Measurements from ENCODE around the gene ITGB4.

Gene ITGB4

DNA sequence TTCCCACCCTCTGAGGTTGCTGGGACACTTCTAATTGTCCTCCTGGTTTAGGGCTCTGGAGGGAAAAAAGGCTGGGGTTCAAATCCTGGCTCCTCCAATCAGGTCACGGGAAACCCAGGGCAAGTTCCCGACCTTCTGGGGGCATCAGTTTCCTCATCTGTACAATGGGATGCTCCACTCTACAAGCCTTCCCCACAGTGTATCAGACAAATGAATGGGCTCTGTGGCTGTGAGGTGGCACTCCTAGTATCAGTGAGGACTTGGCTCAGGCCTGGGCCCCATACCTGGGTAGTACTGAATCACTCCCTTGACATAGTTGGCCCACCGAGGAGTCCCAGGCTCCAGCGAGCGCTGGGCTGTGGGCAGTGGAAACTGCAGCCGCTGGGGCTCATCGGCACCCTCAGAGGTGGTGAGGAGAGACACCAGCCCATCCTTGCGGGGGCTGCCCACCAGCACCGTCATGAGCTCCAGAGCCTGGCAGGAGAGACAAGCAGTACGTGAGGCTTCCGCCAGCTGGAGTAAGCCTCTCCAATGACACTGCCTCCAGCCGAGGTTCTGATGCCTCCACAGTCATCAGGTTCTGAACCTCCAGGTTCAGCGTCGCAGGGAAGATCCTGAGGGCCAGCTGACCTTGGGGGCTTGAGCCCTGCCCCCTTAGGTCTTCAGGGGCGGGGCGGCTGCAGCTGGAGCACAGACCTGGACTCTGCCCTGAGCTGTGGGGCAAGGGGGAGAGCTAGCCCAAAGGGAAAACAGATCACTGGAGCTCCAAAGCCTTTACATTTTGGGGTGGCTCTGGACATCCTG, 42.6 kb downstream of the ITGB4 start:
- ATAC-seq (no peak), DNase-seq (no peak)
- H3K9me3 Mint-ChIP-seq = no peaks in the 10 kb centered on the region
- H3K4me3 Mint-ChIP-seq = peak overlapping the region; percentile 87 to 95
- peaks cover 30% of the 10 kb centered on the region for H3K4me1 Mint-ChIP-seq
- H3K27ac Mint-ChIP-seq = no peak overlapping the region
- no peaks in the 10 kb centered on the region for H3K27me3 Mint-ChIP-seq

- peak overlapping the region; percentile 87 to 95 for H3K4me3 Mint-ChIP-seq
- peak overlapping the region; percentile 19 to 96 for H3K27ac Mint-ChIP-seq
- DNase-seq = no peak
- no peaks in the 10 kb centered on the region for H3K9me3 Mint-ChIP-seq
- H3K4me1 Mint-ChIP-seq = peaks cover 30% of the 10 kb centered on the region
- no peaks in the 10 kb centered on the region for H3K27me3 Mint-ChIP-seq
- no peak for ATAC-seq
These were observed 43.1 kb downstream of the ITGB4 start for GRCh38 chr17:75764417-75764710.

DNA sequence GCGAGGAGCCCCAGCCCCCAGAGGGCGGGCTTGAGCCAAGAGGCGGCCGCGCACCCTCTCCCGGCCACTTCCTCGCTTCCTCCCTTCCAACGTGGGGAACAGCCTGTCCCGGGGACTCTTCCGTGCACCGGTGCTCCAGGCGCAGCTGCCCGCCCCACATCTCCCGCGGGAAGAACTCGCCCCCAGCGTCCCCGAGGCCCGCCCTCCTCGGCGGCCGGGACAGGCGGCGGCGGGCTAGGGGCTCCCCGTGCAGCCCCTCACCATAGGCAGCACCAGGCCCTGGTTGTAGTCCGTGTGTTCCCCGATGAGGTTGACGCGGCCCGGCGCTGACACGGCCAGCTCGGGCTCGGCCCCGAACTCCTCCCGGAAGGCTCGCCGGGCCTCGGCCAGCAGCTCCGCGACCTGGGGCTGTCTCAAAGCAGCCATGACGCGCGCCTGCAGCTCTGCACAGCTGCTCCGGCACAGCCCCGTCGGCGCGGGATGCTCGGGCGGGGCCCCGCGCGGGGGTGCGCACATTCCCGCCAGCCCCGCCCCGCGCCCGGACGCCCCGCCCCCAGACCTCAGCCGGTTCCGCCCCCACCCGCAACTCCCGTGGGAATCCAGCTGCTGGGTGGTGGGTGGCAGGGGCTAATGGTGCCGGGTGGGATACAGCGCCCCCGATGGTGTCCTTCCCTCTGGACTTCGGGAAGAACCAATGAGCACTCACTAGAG, 43.6 kb downstream of the ITGB4 start, which contains the start of gene GALK1:
Gene GALK1, minus strand, starts transcription at position 482 of the 711 bp plus-strand sequence. Its CDS starts 56 bp downstream, at position 426.
- no peaks in the 10 kb centered on the region for H3K27me3 Mint-ChIP-seq

GRCh38 chr17:75765981-75766380, 44.7 kb downstream of the ITGB4 start:
- no peak for ATAC-seq
- H3K27me3 Mint-ChIP-seq = no peaks in the 10 kb centered on the region
- peak overlapping the region in 1 of 2 donors; percentile 39 for H3K4me3 Mint-ChIP-seq
- H3K9me3 Mint-ChIP-seq = no peaks in the 10 kb centered on the region
- no peak for DNase-seq
- peaks cover 30% of the 10 kb centered on the region for H3K4me1 Mint-ChIP-seq
- no peak overlapping the region for H3K27ac Mint-ChIP-seq

More for the DNA sequence above, 43.6 kb downstream of the ITGB4 start, which contains the start of gene GALK1:
- H3K4me3 Mint-ChIP-seq = peak within 1 kb of the TSS; percentile 87 to 95
- no peaks in the 10 kb centered on the region for H3K9me3 Mint-ChIP-seq
- H3K4me1 Mint-ChIP-seq = peaks cover 30% of the 10 kb centered on the region
- ATAC-seq = peak; percentile 96
- DNase-seq = peak; percentile 69 to 75
- H3K27ac Mint-ChIP-seq = peak within 1 kb of the TSS; percentile 87 to 96

DNA sequence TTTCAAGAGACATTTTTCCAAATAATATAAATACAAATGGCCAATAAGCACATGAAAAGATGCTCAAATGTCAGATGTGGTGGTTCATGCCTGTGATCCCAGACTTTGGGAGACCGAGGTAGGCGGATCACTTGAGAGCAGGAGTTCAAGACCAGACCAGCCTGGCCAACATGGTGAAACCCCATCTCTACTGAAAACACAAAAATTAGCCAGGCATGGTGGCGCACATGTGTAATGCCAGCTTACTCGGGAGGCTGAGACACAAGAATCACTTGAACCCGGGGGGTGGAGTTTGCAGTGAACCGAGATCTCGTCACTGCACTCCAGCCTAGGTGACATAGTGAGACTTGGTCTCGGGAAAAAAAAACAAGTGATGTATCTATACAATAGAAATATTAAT, 46.6 kb downstream of the ITGB4 start:
- H3K4me1 Mint-ChIP-seq = peaks cover 33% of the 10 kb centered on the region
- H3K9me3 Mint-ChIP-seq = no peaks in the 10 kb centered on the region
- DNase-seq (no peak), ATAC-seq (no peak)
- no peak overlapping the region for H3K4me3 Mint-ChIP-seq
- H3K27me3 Mint-ChIP-seq = no peaks in the 10 kb centered on the region
- H3K27ac Mint-ChIP-seq = no peak overlapping the region

DNA sequence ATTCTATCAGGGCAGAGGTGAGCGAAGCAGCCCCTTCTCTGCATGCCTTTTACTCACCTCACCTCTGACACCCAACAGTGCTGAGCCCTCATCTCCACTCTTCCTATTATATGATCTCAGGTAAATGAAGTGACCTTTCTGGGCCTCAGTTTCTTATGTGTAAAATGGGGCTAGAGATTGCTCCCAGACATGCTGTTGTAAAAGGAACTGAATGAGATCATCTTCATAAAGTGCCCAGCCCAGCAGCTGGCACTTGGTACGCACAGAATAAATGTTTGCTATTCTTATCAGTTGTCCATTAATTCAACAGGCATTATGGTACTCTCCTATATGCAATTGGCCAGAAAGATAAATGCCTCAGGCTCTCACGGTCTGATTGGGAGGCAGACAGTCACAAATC, 48.3 kb downstream of the ITGB4 start:
- Mint-ChIP-seq H3K27ac (no peak overlapping the region), H3K4me3 (no peak overlapping the region), H3K4me1 (peaks cover 17% of the 10 kb centered on the region), H3K27me3 (no peaks in the 10 kb centered on the region), H3K9me3 (no peaks in the 10 kb centered on the region)
- no peak for DNase-seq
- no peak for ATAC-seq

DNA sequence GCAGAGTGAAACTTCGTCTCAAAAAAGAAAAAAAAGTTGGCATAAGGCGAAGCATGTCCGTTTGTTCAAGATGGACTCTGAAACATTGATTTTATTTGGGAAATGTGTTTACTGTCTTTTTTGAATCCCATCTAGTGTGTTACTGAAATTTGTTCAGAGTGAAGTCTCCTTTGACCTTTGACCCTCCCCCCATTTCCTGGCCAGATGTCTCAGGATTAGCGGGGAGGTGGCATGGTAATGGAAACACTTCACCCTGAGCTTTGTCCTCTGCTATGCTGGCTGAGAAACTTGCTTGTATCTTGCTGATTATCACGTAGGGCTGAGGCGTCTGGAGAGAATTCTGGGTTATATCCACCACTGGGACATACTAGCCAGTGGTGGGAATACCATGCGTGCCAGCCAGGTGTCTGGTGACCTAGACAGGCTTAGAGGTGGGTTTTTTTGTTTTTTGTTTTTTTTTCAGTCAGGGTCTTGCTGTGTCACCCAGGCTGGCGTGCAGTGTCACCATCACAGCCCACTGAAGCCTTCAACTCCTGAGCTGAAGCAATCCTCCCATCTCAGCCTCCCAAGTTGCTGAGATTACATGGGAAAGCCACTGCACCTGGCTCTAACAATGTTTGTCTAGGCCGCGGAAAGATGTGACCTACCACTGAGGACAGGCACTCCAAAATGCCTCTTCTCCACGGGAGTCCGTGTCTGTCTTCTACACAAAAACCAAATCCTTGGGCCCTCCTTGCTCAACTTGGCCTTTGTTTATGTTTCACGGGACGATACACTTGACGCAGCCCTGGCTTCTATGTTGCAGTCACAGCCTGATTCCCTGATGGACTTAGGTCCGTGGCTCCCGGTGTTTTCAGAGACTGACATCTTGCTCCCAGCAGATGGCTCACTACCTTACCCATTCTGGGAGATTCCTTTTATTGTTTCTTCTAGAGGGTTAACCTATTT, 50.3 kb downstream of the ITGB4 start:
- Mint-ChIP-seq H3K4me1 (peaks cover 16% of the 10 kb centered on the region), H3K4me3 (no peak overlapping the region), H3K27me3 (no peaks in the 10 kb centered on the region), H3K27ac (peak overlapping the region in 1 of 2 donors; percentile 48), H3K9me3 (no peaks in the 10 kb centered on the region)
- ATAC-seq = no peak
- no peak for DNase-seq

GRCh38 chr17:75773121-75773807, 52.0 kb downstream of the ITGB4 start:
- Mint-ChIP-seq H3K4me1 (peaks cover 33% of the 10 kb centered on the region), H3K27me3 (no peaks in the 10 kb centered on the region), H3K9me3 (no peaks in the 10 kb centered on the region), H3K27ac (peak overlapping the region in 1 of 2 donors; percentile 87), H3K4me3 (no peak overlapping the region)
- DNase-seq (no peak), ATAC-seq (no peak)

DNA sequence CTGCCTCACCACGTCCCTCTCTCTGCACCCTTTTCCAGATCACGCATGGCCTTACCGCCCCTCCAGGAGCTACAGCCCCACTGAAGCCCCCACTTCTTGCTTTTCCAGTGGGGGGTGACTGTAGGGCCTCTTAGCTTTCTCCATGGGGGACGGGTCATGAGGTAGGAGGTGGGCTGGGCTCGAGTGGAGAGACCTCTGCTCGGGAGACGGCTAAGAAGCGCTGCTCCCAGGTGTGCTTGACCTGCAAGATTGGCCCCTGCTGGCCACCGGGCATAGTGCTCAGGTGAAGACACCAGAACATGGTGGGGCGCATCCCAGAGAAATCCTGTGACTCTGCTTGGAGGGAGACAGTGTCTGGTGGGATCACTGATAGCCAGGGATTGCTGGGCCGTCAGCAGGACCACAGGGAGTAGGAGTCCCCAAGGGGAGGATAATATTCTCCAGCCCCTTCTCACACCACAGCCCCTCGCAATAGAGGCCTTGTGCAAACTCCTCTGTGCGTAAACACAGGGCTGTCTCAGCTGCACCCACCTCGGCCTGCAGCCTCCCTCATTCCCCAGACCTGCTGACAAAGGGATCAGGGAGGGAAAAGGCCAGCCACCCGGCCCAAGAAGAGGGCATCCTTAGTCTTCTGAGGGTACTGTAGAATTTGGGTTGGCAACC, 52.7 kb downstream of the ITGB4 start:
- Mint-ChIP-seq H3K4me1 (peaks cover 40% of the 10 kb centered on the region), H3K27ac (peak overlapping the region in 1 of 2 donors; percentile 87), H3K9me3 (no peaks in the 10 kb centered on the region), H3K4me3 (no peak overlapping the region), H3K27me3 (no peaks in the 10 kb centered on the region)
- ATAC-seq = peak; percentile 8
- no peak for DNase-seq

DNA sequence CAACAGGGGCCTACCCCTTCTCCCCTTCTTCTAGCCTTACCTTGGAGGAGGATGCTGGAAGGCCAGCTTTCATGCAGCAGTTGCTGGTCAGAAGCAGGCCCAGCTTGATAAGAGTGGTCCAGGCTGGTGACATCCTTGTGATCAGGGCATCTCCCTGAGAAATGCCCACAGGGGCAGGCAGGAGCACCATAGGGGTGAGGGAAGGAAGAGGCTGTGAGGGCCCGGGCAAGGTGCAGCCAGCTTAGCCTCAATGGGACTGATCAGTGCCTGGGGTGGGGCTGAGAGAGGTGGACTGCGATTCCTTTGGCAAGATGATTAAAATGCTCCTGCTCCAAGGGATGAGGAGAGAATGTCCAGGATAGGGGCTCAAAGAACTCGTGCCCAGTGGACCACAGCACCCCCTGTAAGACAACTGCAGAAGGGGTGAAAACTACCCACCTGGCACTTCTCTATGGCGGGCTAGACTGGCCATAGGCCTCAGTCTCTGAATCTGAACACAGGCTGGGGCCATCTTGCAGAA, 53.3 kb downstream of the ITGB4 start:
- Mint-ChIP-seq H3K4me3 (no peak overlapping the region), H3K27ac (peak overlapping the region in 1 of 2 donors; percentile 82), H3K4me1 (peaks cover 42% of the 10 kb centered on the region), H3K27me3 (no peaks in the 10 kb centered on the region), H3K9me3 (no peaks in the 10 kb centered on the region)
- DNase-seq = peak in 1 of 2 donors; percentile 25
- ATAC-seq = peak; percentile 13

- no peaks in the 10 kb centered on the region for H3K9me3 Mint-ChIP-seq
- ATAC-seq = no peak
These were observed 53.9 kb downstream of the ITGB4 start for GRCh38 chr17:75774991-75775668.

DNA sequence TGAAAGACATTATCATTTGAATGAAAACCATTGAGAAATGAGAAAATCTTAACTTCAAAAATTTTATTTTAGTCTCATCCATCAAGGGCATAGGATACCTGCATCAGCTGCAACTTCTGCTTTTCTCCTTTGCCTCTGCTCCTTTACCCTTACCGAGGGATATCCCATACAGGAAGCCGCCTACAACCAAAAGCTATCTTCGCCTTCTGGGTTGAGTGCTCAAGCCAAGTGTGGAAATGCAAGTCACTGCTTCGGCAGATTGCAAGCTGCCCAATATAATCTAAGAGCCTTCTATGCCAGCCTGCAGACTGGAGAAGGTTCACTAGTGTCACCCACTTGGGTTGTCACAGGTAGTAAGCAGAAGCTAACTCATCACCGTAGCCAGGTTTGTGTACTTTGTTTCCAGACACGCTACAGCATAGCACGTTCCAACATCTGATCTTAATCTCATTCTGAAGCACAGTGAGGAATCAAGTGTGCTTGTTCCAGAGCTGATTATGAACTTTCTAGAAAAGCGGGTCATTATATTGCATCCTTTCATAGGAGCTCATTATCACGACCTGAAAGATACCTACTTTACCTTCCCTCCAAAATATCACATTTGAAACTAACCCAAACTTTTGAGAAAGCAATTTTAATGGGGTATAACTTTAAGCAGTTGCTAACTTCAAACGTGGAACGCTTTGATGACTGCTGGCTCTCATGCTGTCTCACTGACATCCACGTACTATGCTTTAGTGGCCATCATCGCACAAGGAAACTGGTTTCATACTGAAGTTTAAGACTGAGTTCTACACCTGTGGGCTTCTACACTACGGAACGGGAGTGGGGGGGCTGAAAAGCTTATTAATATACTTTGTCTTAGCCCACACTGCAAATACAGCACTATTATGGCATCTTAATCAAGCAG, 55.4 kb downstream of the ITGB4 start:
- ATAC-seq (no peak), DNase-seq (peak in 1 of 2 donors; percentile 40)
- Mint-ChIP-seq H3K27ac (peak overlapping the region; percentile 92 to 94), H3K27me3 (no peaks in the 10 kb centered on the region), H3K4me1 (peaks cover 44% of the 10 kb centered on the region), H3K9me3 (no peaks in the 10 kb centered on the region), H3K4me3 (peak overlapping the region; percentile 77 to 82)

More at GRCh38 chr17:75774991-75775668, 53.9 kb downstream of the ITGB4 start:
- no peaks in the 10 kb centered on the region for H3K27me3 Mint-ChIP-seq
- peaks cover 48% of the 10 kb centered on the region for H3K4me1 Mint-ChIP-seq
- peak overlapping the region; percentile 55 to 94 for H3K27ac Mint-ChIP-seq
- no peak overlapping the region for H3K4me3 Mint-ChIP-seq
- peak in 1 of 2 donors; percentile 32 for DNase-seq
